Panc1 (cell line): Measurements from ENCODE around the gene ECHS1.

Experiments used
- CTCF ChIP-seq: fragments of 450-650 bp; IDR thresholded peaks from 2 replicates; pipeline ENCODE4 v1.5.1; 2017; ENCODE audit warnings: mild to moderate bottlenecking
- POLR2AphosphoS5 ChIP-seq: IDR thresholded peaks from 2 replicates; pipeline ENCODE4 v1.6.1; 2012; ENCODE audit warnings: mild to moderate bottlenecking, low read depth, low read length, moderate library complexity
- TF ChIP-seq, protein P1 (sequence below), 2 experiments: IDR thresholded peaks; 2 replicates each; pipeline ENCODE4 v1.6.1; 2011 to 2012; ENCODE audit warnings: low read depth in 2 of 2, control low read depth in 1 of 2, low read length in 1 of 2, mild to moderate bottlenecking in 1 of 2, moderate library complexity in 1 of 2; ENCODE audit not compliant: insufficient read depth in 1 of 2

GRCh38 chr10:133314911-133315310 is 58.2 kb downstream of the ECHS1 start:
- TF ChIP-seq CTCF, result no peak
- TF ChIP-seq, protein P1, sequence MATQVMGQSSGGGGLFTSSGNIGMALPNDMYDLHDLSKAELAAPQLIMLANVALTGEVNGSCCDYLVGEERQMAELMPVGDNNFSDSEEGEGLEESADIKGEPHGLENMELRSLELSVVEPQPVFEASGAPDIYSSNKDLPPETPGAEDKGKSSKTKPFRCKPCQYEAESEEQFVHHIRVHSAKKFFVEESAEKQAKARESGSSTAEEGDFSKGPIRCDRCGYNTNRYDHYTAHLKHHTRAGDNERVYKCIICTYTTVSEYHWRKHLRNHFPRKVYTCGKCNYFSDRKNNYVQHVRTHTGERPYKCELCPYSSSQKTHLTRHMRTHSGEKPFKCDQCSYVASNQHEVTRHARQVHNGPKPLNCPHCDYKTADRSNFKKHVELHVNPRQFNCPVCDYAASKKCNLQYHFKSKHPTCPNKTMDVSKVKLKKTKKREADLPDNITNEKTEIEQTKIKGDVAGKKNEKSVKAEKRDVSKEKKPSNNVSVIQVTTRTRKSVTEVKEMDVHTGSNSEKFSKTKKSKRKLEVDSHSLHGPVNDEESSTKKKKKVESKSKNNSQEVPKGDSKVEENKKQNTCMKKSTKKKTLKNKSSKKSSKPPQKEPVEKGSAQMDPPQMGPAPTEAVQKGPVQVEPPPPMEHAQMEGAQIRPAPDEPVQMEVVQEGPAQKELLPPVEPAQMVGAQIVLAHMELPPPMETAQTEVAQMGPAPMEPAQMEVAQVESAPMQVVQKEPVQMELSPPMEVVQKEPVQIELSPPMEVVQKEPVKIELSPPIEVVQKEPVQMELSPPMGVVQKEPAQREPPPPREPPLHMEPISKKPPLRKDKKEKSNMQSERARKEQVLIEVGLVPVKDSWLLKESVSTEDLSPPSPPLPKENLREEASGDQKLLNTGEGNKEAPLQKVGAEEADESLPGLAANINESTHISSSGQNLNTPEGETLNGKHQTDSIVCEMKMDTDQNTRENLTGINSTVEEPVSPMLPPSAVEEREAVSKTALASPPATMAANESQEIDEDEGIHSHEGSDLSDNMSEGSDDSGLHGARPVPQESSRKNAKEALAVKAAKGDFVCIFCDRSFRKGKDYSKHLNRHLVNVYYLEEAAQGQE (IDR thresholded peaks at IDR 0.05; ENCODE audit: insufficient read depth in 1 of 2, low read depth in 2 of 2, low read length in 1 of 2), result no peak
- TF ChIP-seq POLR2AphosphoS5, result no peak
